Measurements from ENCODE around the gene CCDC91. TPM values are rescaled to one million over a fixed set of nuclear protein-coding genes. Genes with fewer than 3 reads are reported as not detected.

Gene CCDC91
- total RNA-seq, 1 experiment from 2014 or later = 35.9 TPM

GRCh38 chr12:28184375-28184774 lies 5.9 kb upstream of the CCDC91 start:
- Mint-ChIP-seq H3K4me3 (ENCODE audit: unreplicated experiment) (no peak overlapping the region), H3K27ac (ENCODE audit: low read depth, unreplicated experiment) (no peak overlapping the region), H3K36me3 (ENCODE audit: insufficient read depth, unreplicated experiment) (no peaks in the 10 kb centered on the region), H3K9me3 (ENCODE audit: unreplicated experiment) (no peaks in the 10 kb centered on the region), H3K4me1 (ENCODE audit: insufficient read depth, unreplicated experiment) (no peaks in the 10 kb centered on the region), H3K27me3 (ENCODE audit: insufficient read depth, unreplicated experiment) (no peaks in the 10 kb centered on the region)
- BruUV-seq (replicated peaks) = no TSS peak
- TF ChIP-seq, protein P1, sequence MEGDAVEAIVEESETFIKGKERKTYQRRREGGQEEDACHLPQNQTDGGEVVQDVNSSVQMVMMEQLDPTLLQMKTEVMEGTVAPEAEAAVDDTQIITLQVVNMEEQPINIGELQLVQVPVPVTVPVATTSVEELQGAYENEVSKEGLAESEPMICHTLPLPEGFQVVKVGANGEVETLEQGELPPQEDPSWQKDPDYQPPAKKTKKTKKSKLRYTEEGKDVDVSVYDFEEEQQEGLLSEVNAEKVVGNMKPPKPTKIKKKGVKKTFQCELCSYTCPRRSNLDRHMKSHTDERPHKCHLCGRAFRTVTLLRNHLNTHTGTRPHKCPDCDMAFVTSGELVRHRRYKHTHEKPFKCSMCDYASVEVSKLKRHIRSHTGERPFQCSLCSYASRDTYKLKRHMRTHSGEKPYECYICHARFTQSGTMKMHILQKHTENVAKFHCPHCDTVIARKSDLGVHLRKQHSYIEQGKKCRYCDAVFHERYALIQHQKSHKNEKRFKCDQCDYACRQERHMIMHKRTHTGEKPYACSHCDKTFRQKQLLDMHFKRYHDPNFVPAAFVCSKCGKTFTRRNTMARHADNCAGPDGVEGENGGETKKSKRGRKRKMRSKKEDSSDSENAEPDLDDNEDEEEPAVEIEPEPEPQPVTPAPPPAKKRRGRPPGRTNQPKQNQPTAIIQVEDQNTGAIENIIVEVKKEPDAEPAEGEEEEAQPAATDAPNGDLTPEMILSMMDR (IDR thresholded peaks at IDR 0.05; ENCODE audit: unreplicated experiment) = no peak
- intact Hi-C loops (cut with micrococcal nuclease) = no loop called here
- ChIA-PET POLR2A (no interaction called here), CTCF (interaction anchor here (0.6 to 1.1 kb wide), 2 partner anchors 13 to 214 kb away, joined by 3 read pairs; no protein-coding TSS in a partner anchor)
- DNase-seq (ENCODE audit: unreplicated experiment) = no peak

GRCh38 chr12:28186500-28186899 lies 3.8 kb upstream of the CCDC91 start:
- no peak for DNase-seq (ENCODE audit: unreplicated experiment)
- no peaks in the 10 kb centered on the region for H3K36me3 Mint-ChIP-seq (ENCODE audit: insufficient read depth, unreplicated experiment)
- H3K4me1 Mint-ChIP-seq (ENCODE audit: insufficient read depth, unreplicated experiment) = peaks cover 4% of the 10 kb centered on the region
- TF ChIP-seq, protein P1 (IDR thresholded peaks at IDR 0.05; ENCODE audit: unreplicated experiment) = no peak
- no TSS peak for BruUV-seq (replicated peaks)
- no peak overlapping the region for H3K27ac Mint-ChIP-seq (ENCODE audit: low read depth, unreplicated experiment)
- ChIA-PET POLR2A (no interaction called here), CTCF (no interaction called here)
- H3K27me3 Mint-ChIP-seq (ENCODE audit: insufficient read depth, unreplicated experiment) = no peaks in the 10 kb centered on the region
- H3K4me3 Mint-ChIP-seq (ENCODE audit: unreplicated experiment) = no peak overlapping the region
- intact Hi-C loops (cut with micrococcal nuclease) = no loop called here
- H3K9me3 Mint-ChIP-seq (ENCODE audit: unreplicated experiment) = no peaks in the 10 kb centered on the region

DNA sequence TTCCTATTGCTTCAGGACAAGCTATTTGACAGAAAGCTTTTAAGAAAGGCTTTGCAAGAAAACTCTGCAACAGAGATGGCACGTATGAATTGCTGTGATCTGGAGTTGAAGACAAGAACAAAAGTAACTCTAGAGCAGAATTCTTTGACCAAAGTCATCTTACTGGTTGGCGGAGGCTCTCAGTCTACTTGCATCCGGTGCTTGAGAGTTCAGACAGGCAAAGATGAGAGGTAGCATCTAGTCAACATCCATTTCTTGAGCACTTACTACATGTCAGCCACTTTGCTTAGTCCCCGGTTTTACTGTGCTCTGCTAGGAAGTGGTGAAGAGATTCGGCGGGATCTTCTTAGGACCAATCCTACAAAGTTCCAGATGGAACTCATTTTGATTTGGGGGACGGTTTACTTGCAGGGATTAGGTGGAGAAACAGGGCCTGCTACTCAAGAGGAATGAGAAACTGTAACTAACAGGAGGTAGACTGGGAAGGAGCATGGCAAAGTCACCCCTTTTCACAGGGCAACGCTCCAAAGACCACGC lies 404 bp upstream of the CCDC91 start:
- H3K9me3 Mint-ChIP-seq (ENCODE audit: unreplicated experiment) = no peaks in the 10 kb centered on the region
- peaks cover 15% of the 10 kb centered on the region for H3K4me1 Mint-ChIP-seq (ENCODE audit: insufficient read depth, unreplicated experiment)
- ChIA-PET CTCF (interaction anchor here (0.7 kb wide), 1 partner anchor 220 kb away, joined by 3 read pairs; no protein-coding TSS in a partner anchor), POLR2A (interaction anchor here (1.0 to 3.7 kb wide), 13 partner anchors 11 to 684 kb away, joined by 3 to 53 read pairs (median 5); partner anchors contain the start of genes KLHL42 and MANSC4)
- peak overlapping the region; percentile 98 for H3K27ac Mint-ChIP-seq (ENCODE audit: low read depth, unreplicated experiment)
- peak overlapping the region; percentile 94 for H3K4me3 Mint-ChIP-seq (ENCODE audit: unreplicated experiment)
- H3K36me3 Mint-ChIP-seq (ENCODE audit: insufficient read depth, unreplicated experiment) = no peaks in the 10 kb centered on the region
- no peaks in the 10 kb centered on the region for H3K27me3 Mint-ChIP-seq (ENCODE audit: insufficient read depth, unreplicated experiment)
- TF ChIP-seq, protein P1 (IDR thresholded peaks at IDR 0.05; ENCODE audit: unreplicated experiment) = no peak
- DNase-seq (ENCODE audit: unreplicated experiment) = no peak
- intact Hi-C loops (cut with micrococcal nuclease) = loop anchor here (5.0 kb wide), 1 partner anchor 347 kb away; no protein-coding TSS in a partner anchor
- BruUV-seq (replicated peaks) = TSS peak; percentile 66

DNA sequence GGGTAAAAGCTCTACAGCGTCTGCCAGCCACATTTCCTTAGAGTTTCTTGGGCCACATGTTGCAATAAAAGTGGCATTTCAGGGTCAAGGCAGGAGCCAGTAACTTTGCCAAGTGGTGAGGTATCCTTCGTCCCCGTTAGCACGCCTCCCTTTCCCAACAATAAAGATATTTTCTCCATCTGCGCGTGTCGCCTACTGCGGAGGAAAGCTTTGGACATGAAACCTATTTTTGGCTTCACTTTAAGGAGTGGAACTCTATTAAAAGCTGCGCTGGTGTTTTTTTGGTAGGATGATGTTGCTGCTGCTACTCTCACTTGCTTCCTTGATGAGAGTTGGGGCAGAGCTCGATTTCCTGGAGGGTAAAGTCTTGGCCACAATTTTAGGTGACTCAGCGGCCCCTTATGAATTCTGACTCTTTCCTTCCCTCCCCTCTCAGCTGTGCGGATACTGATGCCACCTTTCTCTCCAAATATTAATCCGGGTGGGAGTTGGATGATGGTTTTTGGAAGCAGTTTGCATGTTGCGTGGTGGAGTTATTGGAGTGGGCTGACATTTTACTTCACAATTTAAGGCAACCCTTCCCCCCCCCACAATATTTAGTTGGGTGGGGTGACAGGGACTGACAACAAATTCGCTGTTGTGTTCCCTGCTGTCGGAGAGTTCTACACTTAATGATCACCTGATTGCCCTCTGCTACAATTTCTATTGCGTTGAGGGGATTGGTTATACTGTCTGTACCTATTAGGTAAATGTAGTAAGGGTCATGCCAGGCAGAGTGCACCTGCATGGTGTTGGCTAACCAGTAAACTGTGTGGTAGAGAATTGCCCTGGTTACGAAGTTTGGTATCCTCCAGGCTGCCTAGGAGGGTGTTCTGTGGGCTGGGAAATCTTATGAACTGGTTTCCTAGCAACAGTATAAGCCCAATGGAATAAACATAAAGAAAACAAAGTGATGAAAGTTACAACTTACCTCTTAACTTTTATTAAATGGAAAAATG lies 1.1 kb downstream of the CCDC91 start:
- ChIA-PET CTCF (interaction anchor here (0.5 to 1.3 kb wide), 7 partner anchors 19 to 773 kb away, joined by 3 to 6 read pairs (median 3); no protein-coding TSS in a partner anchor), POLR2A (interaction anchor here (0.5 to 3.7 kb wide), 34 partner anchors 12 to 772 kb away, joined by 3 to 53 read pairs (median 4); partner anchors contain the start of genes KLHL42 and MANSC4)
- DNase-seq (ENCODE audit: unreplicated experiment) = peak; percentile 62
- intact Hi-C loops (cut with micrococcal nuclease) = loop anchor here (1.0 to 5.0 kb wide), 2 partner anchors 346 to 681 kb away; no protein-coding TSS in a partner anchor
- TSS peak; percentile 57 for BruUV-seq (replicated peaks)
- no peaks in the 10 kb centered on the region for H3K9me3 Mint-ChIP-seq (ENCODE audit: unreplicated experiment)
- H3K4me3 Mint-ChIP-seq (ENCODE audit: unreplicated experiment) = peak overlapping the region; percentile 94
- no peaks in the 10 kb centered on the region for H3K36me3 Mint-ChIP-seq (ENCODE audit: insufficient read depth, unreplicated experiment)
- H3K4me1 Mint-ChIP-seq (ENCODE audit: insufficient read depth, unreplicated experiment) = peaks cover 15% of the 10 kb centered on the region
- no peaks in the 10 kb centered on the region for H3K27me3 Mint-ChIP-seq (ENCODE audit: insufficient read depth, unreplicated experiment)
- TF ChIP-seq, protein P1 (IDR thresholded peaks at IDR 0.05; ENCODE audit: unreplicated experiment) = no peak
- H3K27ac Mint-ChIP-seq (ENCODE audit: low read depth, unreplicated experiment) = peak overlapping the region; percentile 98

Measured in MCF 10A (cell line).